NCI-H1436 (cell line): ENCODE data around the gene ZNF467.

Source experiments
- DNase-seq: peaks from one replicate; lab custom pipeline; 2025; lab: John Stamatoyannopoulos, UW

ZNF467 gene

DNA sequence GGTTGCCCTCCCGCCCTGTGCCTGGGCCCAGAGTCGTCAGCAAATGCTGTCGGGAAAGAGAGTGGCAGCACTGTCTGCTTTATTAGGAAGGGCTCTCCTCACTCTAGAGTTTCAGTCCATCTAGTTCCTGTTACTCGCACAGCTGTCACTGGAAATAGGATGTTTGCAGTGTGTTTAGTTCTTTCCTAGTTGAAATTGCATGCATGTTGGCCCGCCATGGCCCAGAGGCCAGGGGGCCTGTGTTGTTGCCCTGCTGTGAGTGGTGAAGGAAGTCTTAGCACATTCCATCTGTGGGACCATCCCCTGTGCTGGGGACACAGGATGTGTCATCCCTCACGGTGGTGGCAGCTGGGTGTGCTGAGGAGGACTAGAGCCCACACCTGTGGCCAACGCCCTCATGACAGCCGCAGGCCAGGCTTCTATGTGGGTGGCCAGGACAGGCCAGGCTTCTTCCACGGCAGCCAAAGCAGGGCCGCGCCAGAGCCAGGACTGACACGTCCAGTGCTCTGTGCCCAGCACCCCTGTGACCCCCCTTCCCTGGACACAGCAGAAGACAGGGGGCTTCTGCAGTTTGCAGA is 45.4 kb downstream of the ZNF467 start:
- DNase-seq: no peak

DNA sequence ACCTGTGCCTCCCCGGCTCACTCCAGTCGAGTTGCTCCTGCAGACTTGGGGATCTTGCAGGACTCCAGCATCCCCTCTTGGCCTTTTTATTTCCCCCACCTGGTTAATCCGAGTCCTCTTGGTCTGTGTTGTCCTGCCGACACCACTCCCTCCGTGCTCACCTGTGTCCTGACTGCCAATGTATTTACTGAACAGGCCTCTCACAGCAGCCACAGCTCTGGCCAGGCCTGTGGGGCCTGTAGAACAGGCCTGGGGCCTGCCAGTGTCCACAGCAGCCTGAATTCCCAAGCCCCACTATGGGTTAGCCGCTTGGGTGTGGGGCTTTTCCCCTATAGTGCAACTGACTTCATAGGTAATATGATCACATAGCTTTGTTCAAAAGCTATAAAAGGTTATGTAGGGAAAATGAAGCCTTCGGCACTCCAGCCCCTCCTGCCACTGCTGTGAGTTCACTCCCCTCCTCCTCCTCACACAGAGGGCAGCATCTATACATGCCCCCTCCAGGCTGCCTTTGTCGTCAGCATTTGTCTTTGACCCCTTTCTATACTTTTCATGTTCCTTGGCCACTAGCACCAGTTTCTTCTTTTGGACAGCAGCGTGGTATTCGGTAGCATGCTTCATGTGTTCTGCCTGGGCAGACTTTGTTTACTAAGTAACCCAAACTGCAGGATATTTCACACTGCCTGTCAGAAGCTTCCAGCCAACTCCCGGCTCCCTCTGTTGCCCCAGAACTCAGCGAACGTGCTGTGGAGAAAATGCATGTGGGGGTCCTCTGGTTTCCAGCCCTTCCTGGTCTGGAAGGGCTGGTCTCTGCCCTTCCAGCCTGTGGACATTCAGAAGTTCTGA is 46.1 kb downstream of the ZNF467 start:
- no peak for DNase-seq

DNA sequence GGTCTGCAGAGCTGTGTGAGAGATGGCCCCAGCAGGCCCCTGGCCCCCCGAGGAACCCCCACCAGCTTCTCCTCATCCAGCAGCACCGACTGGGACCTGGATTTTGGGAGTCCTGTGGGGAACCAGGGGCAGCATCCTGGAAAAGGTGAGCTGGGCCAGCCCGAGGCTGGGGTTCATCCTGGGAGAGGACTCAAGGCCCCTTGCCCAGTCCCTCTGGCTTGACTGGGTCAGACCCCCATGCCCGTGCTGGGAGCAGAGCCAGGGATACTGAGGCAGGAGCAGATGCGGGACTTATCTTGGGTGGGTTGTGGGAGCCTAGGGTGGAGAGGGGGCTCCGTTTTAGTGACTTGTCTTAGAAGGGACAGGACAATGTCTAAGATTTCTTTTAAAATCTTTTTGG is 47.5 kb downstream of the ZNF467 start:
- DNase-seq: no peak

DNA sequence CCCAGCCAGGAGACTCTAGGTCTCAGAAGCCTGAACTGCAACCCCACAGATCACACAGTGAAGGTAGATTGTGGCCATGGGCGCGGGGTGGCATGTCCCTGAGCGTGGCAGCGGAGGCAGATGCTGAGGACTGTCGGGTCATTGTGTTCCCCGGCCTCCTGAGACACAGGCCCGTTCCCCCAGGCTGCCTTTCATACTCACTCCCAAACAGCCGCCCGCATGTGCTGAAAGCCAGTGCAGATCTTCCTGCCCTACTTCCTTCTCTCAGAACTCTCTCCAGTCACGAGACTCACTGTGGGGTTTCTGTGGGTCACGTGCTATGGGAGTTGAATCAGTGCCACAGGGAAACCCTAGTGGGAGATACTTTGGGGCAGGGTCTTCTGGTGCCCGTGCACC is 48.0 kb downstream of the ZNF467 start:
- DNase-seq: no peak

DNA sequence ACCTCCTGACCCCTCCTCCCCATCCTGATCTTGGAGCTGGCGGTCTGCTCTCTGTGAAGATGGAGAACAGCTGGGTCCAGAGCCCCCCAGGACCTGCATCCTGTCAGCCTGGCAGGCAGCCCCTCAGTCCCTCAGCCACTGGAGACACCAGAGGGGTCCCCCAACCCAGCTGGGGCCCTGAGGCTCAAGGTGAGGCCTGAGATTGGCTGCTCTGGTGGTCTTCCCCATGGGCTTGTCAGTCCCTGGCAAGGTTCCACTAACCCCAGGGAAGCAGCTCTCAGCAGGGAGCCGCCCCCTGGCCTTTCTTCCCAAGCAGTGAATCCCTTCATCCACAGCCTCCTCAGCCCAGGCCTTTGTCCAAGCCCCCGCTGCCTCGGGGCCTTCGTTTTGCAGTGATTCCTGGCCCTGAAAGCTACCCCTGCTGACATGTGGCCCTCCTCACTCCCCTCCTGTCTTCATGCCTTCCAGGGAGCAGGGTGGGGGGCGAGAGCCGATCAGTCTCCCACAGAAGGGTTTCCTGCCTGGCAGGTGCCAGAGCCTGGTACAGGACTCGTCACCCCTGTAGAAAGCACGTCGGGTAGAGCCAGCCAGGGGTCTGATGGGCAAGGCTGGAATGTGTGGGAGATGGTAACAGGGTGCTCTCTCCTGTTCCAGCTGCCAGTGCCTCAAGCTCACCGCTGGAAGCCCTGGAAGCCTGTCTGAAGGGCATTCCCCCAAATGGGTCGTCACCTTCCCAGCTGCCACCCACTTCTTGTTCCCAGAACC is 48.5 kb downstream of the ZNF467 start:
- no peak for DNase-seq

DNA sequence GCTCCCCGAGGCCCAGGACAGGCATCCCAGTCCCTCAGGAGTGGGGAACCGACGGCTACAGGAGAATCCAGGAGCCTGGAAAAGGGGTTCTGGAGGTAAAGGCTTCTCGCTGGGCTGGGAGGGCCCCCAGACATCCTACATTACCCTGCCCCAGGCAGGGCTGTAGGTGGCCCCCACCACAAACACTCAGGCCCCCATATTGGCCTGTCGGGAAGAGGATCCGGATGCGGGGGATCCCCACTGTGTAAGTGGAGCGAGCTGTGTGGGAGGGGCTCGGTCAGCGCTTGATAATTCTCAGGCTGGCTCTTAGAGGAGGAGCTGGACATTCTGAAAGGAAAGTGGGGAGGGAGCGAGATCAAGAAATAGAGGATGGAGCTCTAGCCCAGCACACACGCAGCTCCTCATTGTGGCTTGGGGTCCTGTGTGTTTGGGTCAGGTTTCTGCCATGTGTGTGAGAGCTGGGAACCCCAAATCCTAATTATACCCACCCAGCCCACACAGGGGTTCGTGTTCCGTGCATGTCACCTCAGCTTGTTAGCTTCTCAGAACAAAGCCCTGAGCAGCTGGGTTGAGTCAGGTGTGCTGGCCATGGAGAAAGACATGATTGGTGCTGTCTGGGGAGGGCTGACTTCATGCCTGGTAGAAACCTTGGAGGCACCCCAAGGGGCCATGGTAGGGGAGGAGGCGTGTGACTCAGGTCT is 49.4 kb downstream of the ZNF467 start:
- no peak for DNase-seq

DNA sequence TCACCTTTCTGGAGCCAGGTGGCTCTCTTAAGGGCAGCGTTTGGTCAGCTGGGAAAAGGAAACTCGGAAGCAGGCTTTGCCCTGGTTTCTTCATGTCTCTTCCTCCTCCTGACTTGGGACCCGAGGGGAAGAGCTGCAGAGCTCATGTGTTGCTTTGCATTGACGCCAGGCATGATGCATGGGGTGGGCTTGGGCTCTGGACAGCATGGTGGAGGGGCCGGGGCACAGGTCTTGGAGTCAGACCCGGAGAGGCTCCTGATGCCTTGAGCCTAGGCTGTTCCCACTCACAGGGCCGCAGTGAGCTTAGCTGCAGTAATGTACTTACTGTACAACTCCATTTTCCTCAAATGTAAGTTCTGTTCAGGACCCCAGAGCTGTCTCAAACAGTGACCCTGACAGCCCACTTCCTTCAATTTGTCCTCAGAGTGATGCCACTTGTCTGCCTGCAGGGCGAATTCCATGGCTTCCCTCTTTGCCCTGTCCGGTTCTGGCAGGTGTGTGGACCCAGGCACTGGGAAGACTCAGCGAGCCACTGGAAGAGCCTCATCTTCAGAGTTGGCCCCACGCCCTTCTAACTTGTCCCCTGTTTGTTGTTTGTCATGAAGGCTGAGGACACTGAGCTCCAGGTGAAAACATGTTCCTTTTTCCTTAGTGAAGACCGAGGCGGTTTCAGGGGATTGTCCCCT is 50.2 kb downstream of the ZNF467 start:
- DNase-seq: no peak

DNA sequence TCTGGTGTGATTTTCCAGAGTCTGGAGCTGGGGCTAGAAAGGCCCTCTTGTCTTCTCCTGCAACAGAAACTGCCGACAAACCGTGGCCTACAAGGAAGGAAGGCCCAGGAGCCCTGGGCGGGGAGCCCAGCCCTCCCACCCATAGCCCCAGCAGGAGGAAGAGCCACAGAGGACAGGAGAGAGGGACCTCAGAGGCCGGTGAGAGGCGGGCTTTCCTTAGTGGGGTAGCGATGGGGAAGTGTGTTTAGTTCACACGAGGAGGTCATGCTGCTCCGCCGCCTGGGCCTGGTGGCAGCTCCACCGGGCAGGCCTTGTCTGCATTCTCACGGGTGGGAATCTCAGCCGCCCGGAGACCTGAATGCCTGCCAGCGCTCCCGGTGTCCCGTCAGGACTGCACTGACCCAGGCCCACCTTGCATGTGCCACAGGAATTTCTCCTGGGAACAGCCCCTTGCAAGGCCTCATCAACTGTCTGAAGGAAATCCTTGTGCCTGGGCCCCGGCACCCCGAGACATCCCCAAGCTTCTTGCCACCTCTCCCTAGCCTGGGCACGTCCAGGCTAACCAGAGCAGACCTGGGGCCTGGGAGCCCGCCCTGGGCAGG is 50.9 kb downstream of the ZNF467 start:
- DNase-seq: no peak

DNA sequence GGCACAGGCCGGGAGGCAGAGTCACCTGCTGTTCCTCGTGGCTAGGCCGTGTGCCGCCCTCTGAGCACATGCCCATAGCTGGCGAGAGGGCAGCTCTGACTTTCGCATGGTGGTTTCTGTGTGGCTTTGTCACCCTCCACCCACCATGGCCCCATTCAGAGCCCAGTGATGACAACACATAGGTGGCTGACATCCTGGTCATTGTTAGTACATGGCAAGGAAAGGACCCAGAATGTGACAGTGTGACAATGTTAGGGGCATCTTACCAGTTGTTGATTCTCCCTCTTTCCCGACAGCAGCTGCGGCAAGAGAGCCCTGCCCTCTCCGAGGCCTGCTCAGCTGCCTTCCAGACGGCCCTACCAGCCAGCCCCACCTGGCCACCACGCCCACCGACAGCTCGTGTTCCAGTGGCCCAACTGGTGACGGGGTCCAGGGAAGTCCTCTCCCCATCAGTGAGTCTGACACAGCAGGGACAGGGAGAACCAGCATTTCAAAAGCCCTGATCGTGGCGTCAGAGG is 52.2 kb downstream of the ZNF467 start:
- DNase-seq: no peak

DNA sequence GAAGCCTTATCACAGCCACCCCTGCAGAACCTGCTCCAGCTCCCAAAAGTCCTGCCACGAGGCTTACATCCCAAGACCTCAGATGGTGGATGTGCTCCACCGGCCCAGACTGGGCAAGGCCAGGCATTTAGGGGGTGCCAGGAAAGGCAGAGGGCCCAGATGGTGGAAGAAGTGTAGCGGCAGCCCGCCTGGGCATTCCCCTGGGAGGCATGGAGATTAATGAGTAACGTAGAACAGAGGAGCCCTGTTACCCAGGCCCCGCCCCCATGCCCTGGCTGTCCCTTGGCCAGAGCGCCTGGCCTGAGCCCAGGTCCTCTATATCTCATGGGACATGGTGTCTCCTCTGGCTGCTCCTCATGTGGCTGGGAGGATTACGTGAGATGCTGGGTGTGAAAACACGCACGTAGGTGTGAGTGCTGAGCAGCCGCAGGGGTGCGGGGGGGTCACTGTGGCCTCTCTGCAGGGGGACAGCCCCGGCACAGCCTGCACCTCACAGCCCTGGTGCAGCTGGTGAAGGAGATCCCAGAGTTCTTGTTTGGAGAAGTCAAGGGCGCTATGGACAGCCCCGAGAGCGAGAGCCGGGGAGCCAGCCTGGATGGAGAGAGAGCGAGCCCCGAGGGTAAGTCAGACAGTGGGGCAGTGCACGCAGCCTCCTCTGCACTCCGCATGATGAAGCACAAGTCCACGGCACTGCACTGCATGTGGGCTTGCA is 52.9 kb downstream of the ZNF467 start:
- no peak for DNase-seq

DNA sequence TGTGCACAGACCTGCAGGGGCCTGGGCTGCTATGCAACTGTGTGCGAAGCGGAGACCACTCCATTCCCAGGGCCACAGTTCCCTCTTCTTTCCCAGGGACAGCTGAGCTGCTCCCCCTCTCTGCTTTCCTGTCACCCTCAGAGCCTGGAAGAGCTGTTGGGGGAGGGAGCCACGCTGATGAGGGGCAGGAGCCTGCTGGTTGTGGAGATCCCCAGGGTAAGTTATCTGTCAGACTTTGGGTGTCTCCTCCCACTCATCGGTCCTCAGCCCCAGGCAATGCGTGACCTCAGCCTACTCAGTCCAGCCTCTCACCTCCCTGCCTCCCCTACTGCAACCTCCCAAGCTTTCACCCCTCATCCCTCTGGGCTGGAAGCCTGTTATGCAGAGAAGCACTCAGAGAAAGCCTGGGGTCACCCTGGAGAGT is 53.5 kb downstream of the ZNF467 start:
- DNase-seq: no peak

DNA sequence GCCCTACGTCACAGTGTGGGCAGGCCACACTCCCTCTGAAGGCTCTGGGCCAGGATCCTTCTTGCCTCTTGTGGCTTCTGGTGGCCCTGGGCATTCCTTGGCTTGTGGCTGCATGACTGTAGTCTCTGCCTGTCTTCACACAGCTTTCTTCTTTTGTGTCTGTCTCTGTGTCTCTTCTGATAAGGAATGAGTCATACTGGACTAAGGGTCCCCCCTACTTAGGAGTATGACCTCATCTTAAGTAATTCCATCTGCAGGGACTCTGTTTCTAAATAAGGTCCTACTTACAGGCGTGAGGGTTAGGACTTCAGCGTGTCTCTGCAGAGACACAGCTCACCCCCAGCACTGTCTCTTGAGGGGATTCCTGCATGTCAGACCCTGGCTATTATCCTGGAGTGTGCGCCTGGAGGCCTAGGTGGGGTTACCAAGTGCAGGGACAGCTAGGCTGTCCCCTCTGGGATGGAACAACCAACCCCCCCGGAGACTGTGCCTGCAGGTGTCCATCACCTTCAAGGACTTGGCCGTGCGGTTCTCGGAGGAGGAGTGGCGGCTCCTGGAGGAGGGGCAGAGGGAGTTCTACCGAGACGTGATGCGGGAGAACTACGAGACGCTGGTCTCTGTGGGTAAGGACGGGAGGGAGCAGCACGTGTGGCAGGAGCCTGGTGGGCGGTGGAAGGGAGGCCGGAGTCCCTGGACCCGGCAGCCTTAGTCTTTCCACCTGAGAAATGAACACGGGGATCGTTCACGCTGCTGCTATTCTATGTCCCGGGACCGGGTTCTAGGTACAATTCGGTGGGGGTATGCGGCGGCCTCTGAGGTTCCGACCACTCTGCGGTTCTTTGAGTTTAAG is 54.1 kb downstream of the ZNF467 start:
- no peak for DNase-seq

DNA sequence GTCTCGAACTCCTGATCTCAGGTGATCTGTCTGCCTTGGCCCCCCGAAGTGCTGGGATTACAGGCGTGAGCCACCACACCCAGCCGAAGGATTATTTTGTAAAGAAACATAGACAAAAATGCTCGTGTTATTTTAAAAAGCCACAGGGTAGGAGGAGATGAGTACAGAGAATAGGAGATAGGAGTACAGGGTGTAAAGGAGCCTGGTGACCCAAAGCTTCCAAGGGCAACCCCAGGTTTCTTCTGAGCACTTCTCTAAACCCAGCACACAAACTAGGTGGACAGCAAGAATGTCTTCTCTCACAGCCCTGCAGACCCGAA is 54.7 kb downstream of the ZNF467 start:
- DNase-seq: no peak

DNA sequence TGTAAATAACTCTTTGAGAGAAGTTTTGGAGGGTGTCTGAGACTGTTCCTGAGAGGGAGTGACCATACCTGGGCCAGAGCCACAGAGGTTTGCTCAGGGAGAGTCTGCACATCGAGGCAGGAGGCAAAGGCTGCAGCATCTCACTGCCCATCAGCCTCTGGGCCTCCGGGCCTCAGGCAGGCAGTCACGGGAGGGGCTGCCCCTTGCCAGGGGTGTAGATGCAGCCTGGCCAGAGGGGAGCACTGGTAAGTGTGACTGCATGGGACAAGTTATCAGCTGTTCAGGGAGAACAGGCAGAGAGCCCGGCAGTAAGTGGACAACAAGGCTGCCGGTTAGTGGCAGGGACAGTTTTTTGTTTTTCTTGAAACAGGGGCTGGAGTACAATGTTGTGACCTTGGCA is 55.9 kb downstream of the ZNF467 start:
- no peak for DNase-seq

DNA sequence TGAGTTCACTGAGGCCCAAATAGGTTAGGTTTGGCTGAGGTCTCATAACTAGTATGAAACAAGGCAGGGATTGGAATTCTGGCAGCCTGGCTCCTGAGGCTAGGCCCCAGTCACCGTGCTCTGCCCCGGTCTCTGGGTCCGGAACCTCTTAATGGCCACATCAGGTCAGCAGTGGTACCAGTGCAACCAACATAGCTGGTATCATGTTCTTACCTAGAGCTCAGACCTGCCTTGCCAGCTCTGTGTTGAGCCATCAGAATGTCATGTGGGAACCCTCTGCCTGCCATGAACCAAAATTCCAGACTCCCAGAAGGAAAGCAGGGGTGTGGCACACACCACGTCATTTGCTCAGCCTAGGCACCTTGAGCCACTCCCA is 56.5 kb downstream of the ZNF467 start:
- DNase-seq: no peak

DNA sequence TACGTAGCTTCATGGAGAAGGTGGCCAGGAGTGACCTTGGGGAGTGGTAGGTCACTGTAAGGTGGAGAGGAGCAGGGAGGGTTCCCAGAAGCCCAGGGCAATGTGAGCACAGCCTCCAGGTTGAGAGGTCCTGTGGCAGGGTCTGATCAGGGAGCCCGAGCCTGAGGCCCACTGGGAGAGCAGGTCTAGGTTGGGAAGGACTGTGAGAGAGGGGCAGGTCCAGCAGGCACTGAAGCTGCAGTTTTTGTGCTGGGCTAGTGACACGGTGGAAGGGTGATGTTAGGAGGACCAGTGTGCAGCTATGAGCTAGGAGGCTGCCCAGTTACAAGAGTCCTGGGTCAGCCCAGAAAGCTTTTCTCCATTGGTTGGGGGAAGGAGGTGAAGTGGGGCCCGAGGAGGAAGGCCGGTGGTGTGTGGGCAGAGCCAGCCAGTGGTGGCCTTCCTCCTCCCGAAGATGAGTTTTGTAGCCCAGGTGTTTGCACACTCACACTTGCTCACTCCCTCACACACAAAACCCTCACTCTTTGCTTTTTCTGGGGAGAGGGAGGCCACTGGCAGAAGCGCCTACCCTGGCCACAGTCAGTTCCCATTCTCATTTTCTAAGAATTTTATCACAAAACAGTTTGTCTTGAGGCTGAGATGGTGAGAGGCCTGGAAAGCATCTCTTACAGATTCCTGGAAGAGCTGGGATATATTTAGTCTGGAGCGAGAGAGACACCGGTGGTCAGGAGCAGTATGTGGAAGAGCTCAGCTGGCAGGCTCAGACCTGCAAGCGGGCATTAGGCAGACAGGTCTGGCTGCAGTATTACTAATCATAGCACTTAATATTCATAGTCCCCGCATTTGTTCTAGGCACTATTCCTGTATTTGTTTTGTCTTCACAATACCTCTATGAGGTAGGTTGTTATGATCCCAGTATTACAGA is 57.1 kb downstream of the ZNF467 start:
- no peak for DNase-seq

DNA sequence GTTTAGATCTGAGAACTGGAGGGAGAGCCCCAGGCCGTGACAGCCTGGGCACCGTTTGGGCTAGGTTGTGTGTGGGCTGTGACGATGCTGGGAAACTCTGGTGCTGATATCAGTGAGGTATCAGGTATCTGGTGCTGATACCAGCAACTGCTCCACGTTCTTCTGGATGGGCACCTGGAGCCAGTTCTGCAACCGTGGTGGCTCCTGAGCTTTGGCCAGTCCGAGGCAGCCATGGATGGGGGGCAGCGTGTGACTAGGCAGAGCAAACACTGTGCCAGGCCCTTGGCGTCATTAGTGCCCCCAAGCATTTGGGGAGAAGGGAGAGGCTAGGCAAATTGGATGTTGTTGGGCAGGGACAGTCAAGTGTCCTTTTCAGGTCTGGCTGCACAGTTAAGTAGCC is 57.9 kb downstream of the ZNF467 start:
- DNase-seq: no peak

DNA sequence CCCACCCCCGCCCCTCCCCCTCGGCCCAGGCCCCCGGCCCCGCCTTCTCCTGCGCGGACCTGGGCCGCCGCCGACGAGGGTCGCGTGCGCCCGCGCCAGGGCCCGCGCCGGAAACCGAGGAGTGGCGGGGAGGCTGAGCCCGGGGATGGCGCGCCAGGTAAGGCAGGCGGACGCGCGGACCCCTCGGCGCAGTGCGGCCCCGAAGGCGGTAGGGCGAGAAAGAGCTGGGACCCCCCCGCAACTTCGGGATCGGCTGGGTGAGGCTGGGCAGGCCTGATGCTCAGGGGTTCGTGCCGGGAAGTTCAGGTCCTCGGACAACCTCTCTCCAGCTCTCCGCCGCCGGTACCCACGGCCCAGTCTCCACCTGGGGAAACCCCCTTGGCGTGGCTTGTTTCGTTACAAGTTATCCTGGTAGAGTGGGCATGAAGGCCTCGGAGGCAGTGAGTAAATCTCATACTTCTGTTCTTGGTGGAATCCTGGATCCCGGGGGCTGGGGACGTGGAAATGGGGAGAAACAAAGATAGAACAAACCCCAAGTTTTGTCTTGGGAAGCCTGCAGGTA is 58.4 kb downstream of the ZNF467 start:
- DNase-seq: no peak
